ENCODE measurements around the gene DMWD. TPM values are rescaled to one million over a fixed set of nuclear protein-coding genes. Genes with fewer than 3 reads are reported as not detected.

The DMWD gene
- total RNA-seq, 1 donor from 2014 or later: 29.9 TPM

DNA sequence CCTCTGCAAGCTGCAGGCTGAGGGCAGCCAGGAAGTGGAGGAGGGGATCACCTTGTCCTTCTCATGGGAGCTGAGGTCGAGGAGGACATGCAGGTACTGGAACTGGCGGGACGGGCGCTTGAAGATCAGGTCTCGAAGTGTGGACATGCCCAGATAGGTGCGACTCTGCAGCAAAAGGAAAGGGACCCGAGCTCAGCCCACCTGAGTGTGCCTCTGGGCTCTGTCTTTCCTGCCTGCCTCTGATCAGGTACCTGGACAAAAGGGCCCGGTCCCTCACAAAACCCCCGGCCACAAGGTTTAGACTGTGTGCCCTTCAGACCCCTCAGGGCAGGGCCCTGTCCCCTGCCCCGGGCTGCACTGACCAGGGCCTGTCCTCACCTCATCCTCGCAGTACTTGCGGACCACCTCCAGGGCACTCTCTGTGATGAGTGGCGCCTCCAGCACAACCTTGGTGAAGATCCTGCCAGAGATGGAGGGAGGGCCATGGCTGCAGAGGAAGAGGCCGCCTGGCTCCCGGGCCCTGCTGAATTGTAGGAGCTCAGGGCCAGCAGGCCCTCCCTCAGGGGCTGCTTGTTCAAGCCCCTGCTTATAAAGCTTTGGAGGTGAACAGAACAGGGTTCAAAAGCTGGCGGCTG is 34.9 kb upstream of the DMWD start:
- no peak for DNase-seq (ENCODE audit: low read depth)
- peaks cover 8% of the 10 kb centered on the region for H3K36me3 ChIP-seq (ENCODE audit: control insufficient read depth, insufficient read depth, low read length)
- TF ChIP-seq, protein P1, sequence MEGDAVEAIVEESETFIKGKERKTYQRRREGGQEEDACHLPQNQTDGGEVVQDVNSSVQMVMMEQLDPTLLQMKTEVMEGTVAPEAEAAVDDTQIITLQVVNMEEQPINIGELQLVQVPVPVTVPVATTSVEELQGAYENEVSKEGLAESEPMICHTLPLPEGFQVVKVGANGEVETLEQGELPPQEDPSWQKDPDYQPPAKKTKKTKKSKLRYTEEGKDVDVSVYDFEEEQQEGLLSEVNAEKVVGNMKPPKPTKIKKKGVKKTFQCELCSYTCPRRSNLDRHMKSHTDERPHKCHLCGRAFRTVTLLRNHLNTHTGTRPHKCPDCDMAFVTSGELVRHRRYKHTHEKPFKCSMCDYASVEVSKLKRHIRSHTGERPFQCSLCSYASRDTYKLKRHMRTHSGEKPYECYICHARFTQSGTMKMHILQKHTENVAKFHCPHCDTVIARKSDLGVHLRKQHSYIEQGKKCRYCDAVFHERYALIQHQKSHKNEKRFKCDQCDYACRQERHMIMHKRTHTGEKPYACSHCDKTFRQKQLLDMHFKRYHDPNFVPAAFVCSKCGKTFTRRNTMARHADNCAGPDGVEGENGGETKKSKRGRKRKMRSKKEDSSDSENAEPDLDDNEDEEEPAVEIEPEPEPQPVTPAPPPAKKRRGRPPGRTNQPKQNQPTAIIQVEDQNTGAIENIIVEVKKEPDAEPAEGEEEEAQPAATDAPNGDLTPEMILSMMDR (IDR thresholded peaks at IDR 0.05; ENCODE audit: insufficient read depth, low read length, poor library complexity, severe bottlenecking): no peak

DNA sequence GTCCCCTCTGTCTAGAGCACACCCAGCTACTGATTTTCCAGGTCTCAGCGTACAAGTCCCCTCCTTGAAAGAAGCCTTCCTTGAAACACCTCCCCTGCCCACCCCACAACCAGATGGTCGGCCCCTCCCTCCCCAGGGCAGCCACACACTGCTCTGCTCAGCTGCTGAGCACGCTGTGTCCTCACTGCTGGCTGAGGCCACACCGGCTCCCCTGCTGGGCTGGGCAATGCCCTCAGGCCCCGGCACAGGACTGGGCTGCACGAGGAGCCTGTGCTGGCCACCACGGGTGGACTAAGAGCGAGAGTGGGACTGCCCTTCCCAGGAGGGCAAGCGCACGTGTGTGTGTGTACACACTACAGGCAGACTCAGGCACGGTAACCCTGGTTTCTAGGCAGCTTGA is 34.3 kb upstream of the DMWD start:
- TF ChIP-seq, protein P1 (IDR thresholded peaks at IDR 0.05; ENCODE audit: insufficient read depth, low read length, poor library complexity, severe bottlenecking): no peak
- peaks cover 9% of the 10 kb centered on the region for H3K36me3 ChIP-seq (ENCODE audit: control insufficient read depth, insufficient read depth, low read length)
- no peak overlapping the region for H3K4me3 ChIP-seq (ENCODE audit: low read depth, low read length)
- no peaks in the 10 kb centered on the region for H3K27me3 ChIP-seq (ENCODE audit: control insufficient read depth, insufficient read depth, low read length)
- DNase-seq (ENCODE audit: low read depth): no peak

More for the DNA sequence above, 34.9 kb upstream of the DMWD start:
- H3K4me3 ChIP-seq (ENCODE audit: low read depth, low read length): no peak overlapping the region
- H3K27me3 ChIP-seq (ENCODE audit: control insufficient read depth, insufficient read depth, low read length): no peaks in the 10 kb centered on the region

DNA sequence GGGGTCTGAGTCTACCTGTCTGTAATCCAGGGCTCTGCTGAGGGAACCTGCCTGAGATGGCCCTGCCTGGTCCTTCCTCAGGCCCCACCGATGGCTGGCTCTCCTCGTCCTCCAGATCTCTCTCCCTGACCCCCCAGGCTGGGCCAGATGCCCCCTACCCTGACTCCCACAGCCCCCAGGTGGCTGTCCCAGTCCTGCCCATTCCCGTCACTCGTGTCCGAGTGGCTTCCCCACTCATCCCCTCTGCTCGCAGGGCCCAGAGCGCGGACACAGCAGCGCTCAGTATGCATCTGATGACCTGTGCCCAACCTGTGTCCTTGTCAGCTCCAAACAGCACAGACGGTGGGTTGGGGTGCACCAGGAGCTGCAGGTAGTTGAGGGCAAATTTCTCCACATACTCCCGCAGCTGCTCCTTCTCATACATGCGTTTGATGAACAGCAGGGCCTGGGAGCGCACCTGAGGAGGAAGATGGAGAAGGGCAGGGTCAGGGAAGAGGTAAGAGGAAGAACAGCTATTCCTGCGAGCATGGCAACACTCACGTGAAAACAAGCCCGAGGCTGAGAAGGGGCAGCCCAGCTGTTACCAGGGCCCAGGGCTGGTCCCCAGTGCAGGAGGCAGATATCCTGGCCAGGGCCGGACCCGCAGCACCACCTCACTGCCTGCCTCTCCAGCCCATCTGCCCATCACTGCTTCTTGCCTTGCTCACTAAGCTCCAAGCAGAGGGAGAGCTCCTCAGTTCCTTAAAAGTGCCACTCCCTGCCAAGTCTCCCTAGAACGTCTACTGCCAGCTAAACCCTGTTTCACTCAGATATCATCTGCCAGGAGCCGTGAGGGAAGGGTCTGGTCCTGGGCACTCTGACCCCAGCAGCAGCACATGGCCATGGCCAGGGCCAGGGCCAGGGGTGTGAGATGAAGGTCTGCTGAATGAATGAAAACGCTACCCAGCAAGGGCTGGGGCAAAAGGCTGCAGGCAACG is 33.6 kb upstream of the DMWD start:
- peaks cover 12% of the 10 kb centered on the region for H3K36me3 ChIP-seq (ENCODE audit: control insufficient read depth, insufficient read depth, low read length)
- no peak for DNase-seq (ENCODE audit: low read depth)
- TF ChIP-seq, protein P1 (IDR thresholded peaks at IDR 0.05; ENCODE audit: insufficient read depth, low read length, poor library complexity, severe bottlenecking): no peak
- H3K4me3 ChIP-seq (ENCODE audit: low read depth, low read length): no peak overlapping the region
- no peaks in the 10 kb centered on the region for H3K27me3 ChIP-seq (ENCODE audit: control insufficient read depth, insufficient read depth, low read length)

DNA sequence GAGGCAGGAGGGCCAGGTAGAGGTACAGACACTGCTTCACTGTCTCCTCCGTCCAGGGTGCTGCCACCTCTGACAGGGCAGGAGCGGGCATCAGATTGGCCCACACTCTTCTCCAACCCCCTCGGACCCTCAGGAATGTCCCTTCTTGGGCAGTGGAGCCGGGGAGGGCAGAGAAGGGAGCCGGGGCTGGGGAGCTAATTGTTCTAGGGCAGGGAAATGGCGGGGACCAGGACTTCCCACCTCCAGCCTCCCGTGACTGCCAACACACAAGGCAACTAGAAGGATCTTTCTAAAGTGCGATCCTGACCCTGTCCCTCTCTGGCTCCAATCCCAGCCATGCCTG is 32.6 kb upstream of the DMWD start:
- Histone ChIP-seq H3K27me3 (ENCODE audit: control insufficient read depth, insufficient read depth, low read length) (no peaks in the 10 kb centered on the region), H3K4me3 (ENCODE audit: low read depth, low read length) (no peak overlapping the region), H3K36me3 (ENCODE audit: control insufficient read depth, insufficient read depth, low read length) (peaks cover 12% of the 10 kb centered on the region)
- DNase-seq (ENCODE audit: low read depth): no peak
- TF ChIP-seq, protein P1 (IDR thresholded peaks at IDR 0.05; ENCODE audit: insufficient read depth, low read length, poor library complexity, severe bottlenecking): no peak

DNA sequence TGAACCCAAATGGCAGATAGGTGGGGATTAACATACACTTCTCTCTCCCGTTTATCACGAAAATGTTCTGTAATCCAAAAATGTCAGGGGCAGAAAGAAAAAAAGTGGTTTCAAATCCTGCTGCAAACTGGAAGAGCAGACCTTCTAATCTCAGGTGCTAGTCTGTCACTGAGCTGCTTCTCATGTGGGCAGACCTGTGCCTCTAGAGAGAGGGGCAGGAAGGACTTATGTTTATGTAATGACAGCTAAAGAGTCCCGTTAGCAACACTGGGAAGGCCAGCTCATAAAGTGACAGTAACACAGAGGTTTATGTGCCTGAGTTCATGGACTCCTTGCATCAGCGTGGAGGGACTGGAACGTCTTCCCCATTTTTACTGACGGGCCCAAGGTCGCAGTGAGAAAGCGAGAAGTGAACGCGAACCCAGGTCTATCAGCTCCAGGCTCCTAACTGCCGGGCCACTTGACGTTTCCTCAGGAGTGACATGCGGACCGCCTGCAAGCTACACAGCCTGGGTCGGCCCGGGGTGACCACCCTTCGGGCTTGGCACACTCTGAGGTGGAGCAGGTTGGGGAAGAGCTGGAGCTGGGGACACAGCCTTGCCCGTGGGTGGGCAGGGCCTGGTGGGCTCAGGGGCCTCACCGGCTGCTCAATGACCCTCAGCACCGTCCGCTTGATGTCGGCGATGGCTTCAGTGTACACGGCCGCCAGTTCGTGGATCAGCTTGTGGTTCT is 32.1 kb upstream of the DMWD start:
- Histone ChIP-seq H3K27me3 (ENCODE audit: control insufficient read depth, insufficient read depth, low read length) (no peaks in the 10 kb centered on the region), H3K36me3 (ENCODE audit: control insufficient read depth, insufficient read depth, low read length) (peaks cover 12% of the 10 kb centered on the region), H3K4me3 (ENCODE audit: low read depth, low read length) (no peak overlapping the region)
- DNase-seq (ENCODE audit: low read depth): no peak
- TF ChIP-seq, protein P1 (IDR thresholded peaks at IDR 0.05; ENCODE audit: insufficient read depth, low read length, poor library complexity, severe bottlenecking): no peak
